GM18861 (cell line): ENCODE results near the gene VPS33B.
"Not testable (repeated sequence)": the region's sequence is repeated elsewhere in the genome, so short reads cannot be mapped to it uniquely, and the experiment has no call there.

Experiments
- ATAC-seq: cut with Tn5 transposase; IDR thresholded peaks from one replicate; pipeline ENCODE4 v1.9.1; 2021; ENCODE audit not compliant: unreplicated experiment

VPS33B gene

GRCh38 chr15:91032919-91033803 lies 10.8 kb upstream of the VPS33B start:
- no peak for ATAC-seq

- ATAC-seq = no peak
These were observed 9.4 kb upstream of the VPS33B start for GRCh38 chr15:91031796-91032195.

- ATAC-seq = no peak
These were observed 5.3 kb upstream of the VPS33B start for GRCh38 chr15:91027677-91028076.

- ATAC-seq = no peak
These were observed 1.3 kb upstream of the VPS33B start for GRCh38 chr15:91023720-91024119.

GRCh38 chr15:91022832-91023129 lies 387 bp upstream of the VPS33B start:
- peak; percentile 6 for ATAC-seq

GRCh38 chr15:91021516-91022074 lies 799 bp downstream of the VPS33B start:
- no peak for ATAC-seq

DNA sequence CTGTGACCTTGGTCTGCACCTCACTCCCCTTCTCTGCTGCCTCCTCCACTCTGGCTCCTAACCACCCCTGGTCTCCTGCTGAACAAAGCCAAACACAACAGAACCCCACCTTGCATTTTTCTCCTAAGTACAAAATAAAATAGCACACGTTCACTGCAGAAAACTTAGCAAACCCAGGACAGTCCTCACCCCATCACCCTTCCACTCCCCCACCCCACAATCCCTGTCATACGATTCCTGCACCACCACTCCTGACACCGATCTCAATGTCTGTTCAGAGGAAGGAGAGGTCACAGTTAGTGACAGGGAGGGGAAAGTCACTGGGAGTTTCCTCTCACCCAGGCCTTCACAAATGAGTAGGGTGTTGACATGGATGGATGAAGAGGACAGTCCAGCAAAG lies 4.2 kb downstream of the VPS33B start:
- ATAC-seq = no peak

DNA sequence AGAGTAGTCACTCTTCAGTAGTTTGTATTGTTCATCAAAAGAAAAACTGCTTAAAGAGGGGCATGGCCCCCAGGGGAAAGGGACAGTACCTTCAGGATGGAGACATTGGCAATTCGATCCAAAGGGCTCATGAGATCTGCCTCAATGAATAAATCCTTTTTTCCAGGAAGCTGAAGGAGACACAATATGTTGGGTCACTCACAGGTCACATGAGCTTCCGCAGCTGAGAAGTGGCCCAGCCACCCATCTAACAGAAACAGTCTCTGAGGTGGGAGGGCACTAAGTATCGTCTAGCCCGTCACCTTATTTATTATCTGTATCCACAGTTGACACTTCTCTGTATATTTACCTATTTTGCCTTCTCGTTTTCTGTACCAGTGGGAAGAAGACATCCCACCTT lies 4.7 kb downstream of the VPS33B start:
- no peak for ATAC-seq

DNA sequence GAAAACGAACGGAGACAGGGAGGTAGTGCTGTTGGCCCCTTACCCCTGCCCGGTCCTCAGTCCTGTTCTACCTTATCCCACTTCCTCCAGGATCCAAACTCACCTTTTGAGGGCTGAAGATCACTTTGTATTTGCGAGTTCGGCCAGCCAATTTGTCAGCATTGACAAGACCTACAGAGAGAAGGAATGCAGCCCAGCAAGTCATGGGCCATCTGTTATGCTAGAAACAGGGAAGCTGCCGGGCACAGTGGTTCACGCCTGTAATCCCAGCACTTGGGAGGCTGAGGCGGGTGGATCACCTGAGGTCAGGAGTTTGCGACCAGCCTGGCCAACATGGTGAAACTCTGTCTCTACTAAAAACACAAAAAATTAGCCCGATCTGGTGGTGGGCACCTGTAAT lies 8.7 kb downstream of the VPS33B start:
- ATAC-seq = not testable (repeated sequence)

- no peak for ATAC-seq
These were observed 15.1 kb downstream of the VPS33B start for GRCh38 chr15:91007266-91007665.

DNA sequence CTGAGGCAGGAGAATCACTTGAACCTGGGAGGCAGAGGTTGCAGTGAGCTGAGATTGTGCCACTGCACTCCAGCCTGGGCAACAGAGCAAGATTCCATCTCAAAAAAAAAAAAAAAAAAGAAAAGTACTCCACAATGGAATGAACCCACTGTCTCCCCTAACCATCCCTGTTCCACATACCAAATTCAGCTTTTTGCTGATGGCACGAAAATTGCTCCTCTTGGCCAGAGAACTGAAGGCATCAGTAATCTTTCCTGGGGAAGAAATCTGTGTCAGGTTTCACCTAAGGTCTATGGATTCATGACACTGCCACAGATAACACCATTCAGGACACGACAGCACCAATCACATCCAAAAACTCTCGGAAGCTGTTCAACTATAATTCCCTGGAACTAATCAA lies 21.2 kb downstream of the VPS33B start:
- ATAC-seq = no peak

GRCh38 chr15:90998737-90999136 lies 23.7 kb downstream of the VPS33B start:
- no peak for ATAC-seq

GRCh38 chr15:90994417-90995311 lies 27.7 kb downstream of the VPS33B start, which contains the start of gene PRC1:
Gene PRC1, minus strand, starts transcription at chr15:90994535. Its CDS starts 118 bp downstream, at chr15:90994417.
- ATAC-seq = peak; percentile 94

DNA sequence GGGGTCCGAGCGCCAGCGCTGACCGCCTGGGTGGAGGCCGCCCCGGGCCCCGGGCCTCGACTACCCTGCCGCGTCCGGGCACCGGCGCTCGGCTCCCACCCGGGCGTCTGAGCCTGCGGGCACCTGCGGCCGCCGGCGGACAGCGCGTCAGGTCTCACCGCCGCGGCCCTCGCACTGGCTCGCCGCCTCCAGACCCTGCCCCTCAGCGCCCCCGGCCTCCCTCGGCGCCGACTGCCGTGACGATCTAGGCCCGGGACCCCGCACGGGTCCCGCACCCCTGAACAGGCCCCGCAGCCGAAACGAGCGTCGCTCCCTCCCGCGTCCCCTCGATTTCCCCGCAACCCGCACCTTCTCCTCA lies 28.4 kb downstream of the VPS33B start:
- ATAC-seq = peak; percentile 4

DNA sequence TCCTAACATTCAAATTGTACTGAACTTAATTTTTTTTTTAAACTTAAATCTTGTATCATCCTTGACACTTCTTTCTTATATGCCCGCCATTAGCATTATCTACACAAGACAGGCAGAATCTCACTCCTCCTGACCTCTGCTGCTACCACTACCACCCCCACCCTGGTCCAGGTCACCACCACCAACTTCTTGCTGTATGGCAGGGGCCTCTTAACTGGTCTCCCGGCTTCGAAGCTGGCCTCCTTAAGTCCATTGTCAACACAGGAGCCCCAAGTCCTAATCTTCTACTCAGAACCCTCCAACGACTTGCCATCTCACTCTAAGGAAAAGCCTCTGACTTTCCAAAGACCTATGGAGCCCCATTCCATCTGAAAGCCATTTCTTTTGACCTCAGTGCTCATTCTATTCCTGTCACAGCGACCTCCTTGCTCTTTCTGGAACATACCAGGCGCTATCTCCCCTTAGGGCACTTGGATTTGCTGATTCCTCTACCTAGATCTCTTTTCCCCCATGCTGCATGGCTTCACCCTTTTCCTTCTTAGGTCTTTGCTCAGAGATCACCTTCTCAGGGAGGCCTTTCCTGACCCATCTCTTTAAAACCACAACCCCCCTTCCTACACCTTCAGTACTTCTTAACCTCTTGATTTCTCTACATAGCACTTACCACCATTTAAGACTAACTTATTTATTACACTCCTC lies 30.7 kb downstream of the VPS33B start:
- ATAC-seq = no peak

- no peak for ATAC-seq
These were observed 31.9 kb downstream of the VPS33B start for GRCh38 chr15:90990446-90990845.

GRCh38 chr15:90989040-90989768 lies 33.2 kb downstream of the VPS33B start:
- no peak for ATAC-seq

GRCh38 chr15:90988296-90988695 lies 34.1 kb downstream of the VPS33B start:
- ATAC-seq = no peak

GRCh38 chr15:90987561-90988141 lies 34.7 kb downstream of the VPS33B start:
- no peak for ATAC-seq
